GDM1 (cell line): Measurements from ENCODE around the gene FHDC1.

ENCODE experiments used
- DNase-seq: peaks from one replicate; lab custom pipeline; 2025; lab: John Stamatoyannopoulos, UW

FHDC1 gene

GRCh38 chr4:152981278-152981677 lies 45.2 kb downstream of the FHDC1 start:
- DNase-seq: no peak

GRCh38 chr4:152981842-152982241 lies 45.7 kb downstream of the FHDC1 start:
- DNase-seq: no peak

- DNase-seq: no peak
These were observed 47.1 kb downstream of the FHDC1 start for GRCh38 chr4:152983221-152983620.

- DNase-seq: no peak
These were observed 47.8 kb downstream of the FHDC1 start for GRCh38 chr4:152983774-152984411.

GRCh38 chr4:152988721-152989553 lies 52.8 kb downstream of the FHDC1 start:
- DNase-seq: no peak

GRCh38 chr4:152989554-152989970 lies 53.4 kb downstream of the FHDC1 start:
- DNase-seq: no peak

- peak; percentile 64 for DNase-seq
These were observed 54.5 kb downstream of the FHDC1 start for GRCh38 chr4:152990471-152991131.

GRCh38 chr4:152991398-152991797 lies 55.3 kb downstream of the FHDC1 start:
- no peak for DNase-seq

- DNase-seq: no peak
These were observed 55.9 kb downstream of the FHDC1 start for GRCh38 chr4:152992027-152992426.

- no peak for DNase-seq
These were observed 56.3 kb downstream of the FHDC1 start for GRCh38 chr4:152992466-152992865.

- DNase-seq: no peak
These were observed 57.9 kb downstream of the FHDC1 start for GRCh38 chr4:152994038-152994437.

- DNase-seq: peak; percentile 22
These were observed 60.0 kb downstream of the FHDC1 start for GRCh38 chr4:152996111-152996571.

- DNase-seq: no peak
These were observed 60.5 kb downstream of the FHDC1 start for GRCh38 chr4:152996672-152997071.

GRCh38 chr4:152997288-152997687 lies 61.2 kb downstream of the FHDC1 start:
- no peak for DNase-seq

GRCh38 chr4:152997771-152998487 lies 61.8 kb downstream of the FHDC1 start:
- no peak for DNase-seq

GRCh38 chr4:152998861-152999260 lies 62.7 kb downstream of the FHDC1 start:
- DNase-seq: no peak

- no peak for DNase-seq
These were observed 63.4 kb downstream of the FHDC1 start for GRCh38 chr4:152999346-153000075.

GRCh38 chr4:153000076-153000420 lies 63.9 kb downstream of the FHDC1 start:
- no peak for DNase-seq

- DNase-seq: no peak
These were observed 65.5 kb downstream of the FHDC1 start for GRCh38 chr4:153001626-153002025.

GRCh38 chr4:153002110-153002509 lies 66.0 kb downstream of the FHDC1 start:
- DNase-seq: no peak

- DNase-seq: no peak
These were observed 68.1 kb downstream of the FHDC1 start for GRCh38 chr4:153004081-153004850.
